Forelimb muscle (tissue), 1 donor: ENCODE measurements around the gene CEP63. TPM values are rescaled to one million over a fixed set of nuclear protein-coding genes. Genes with fewer than 3 reads are reported as not detected.

Experiments
- polyA plus RNA-seq: library from polyadenylated mRNA; unstranded; fragments of 120-200 nt; gene quantifications from one replicate; pipeline ENCODE4 v1.2.1, GENCODE V29; 2013; ENCODE audit not compliant: insufficient read length

Gene CEP63
- polyA plus RNA-seq, 1 donor, result 35.9 TPM

Other genes with a start within 250 kb of the CEP63 start
- gene RYK, start 235.2 kb upstream of the CEP63 start, polyA plus RNA-seq, result 51.5 TPM
- 38.9 TPM for gene AMOTL2, start 111.6 kb upstream of the CEP63 start, polyA plus RNA-seq
- gene ANAPC13, start 72 bp upstream of the CEP63 start, polyA plus RNA-seq, result 59.3 TPM
- gene KY, start 165.0 kb downstream of the CEP63 start, polyA plus RNA-seq, result 73.0 TPM